Esophagus squamous epithelium (tissue), 5 donors: Measurements from ENCODE around the gene HELQ. TPM values are rescaled to one million over a fixed set of nuclear protein-coding genes. Genes with fewer than 3 reads are reported as not detected.

ENCODE experiments used
- DNase-seq: peaks from one replicate; lab custom pipeline; 2025; lab: John Stamatoyannopoulos, UW
- H3K27ac ChIP-seq, 4 donors: fragments of 200-600 bp; sonication (generic); one replicate each; pipeline ENCODE4 v1.5.1; 2016 to 2019; ENCODE audit warnings: mild to moderate bottlenecking in 1 of 4
- H3K27me3 ChIP-seq, 4 donors: fragments of 200-600 bp; sonication (generic); 1 replicate in 3 of 4; 2 replicates in 1 of 4; pipeline versions ENCODE4 v1.5.1 to v1.6.0; 2017 to 2021; ENCODE audit warnings: antibody characterized with exemption in 1 of 4
- H3K36me3 ChIP-seq, 3 donors: fragments of 200-600 bp; sonication (generic); one replicate each; pipeline ENCODE4 v1.5.1; 2016 to 2019
- H3K4me1 ChIP-seq, 3 donors: fragments of 200-600 bp; sonication (generic); one replicate each; pipeline ENCODE4 v1.5.1; 2017 to 2019
- H3K4me3 ChIP-seq, 4 donors: fragments of 200-600 bp; sonication (generic); 1 replicate in 3 of 4; 2 replicates in 1 of 4; pipeline ENCODE4 v1.5.1; 2016 to 2019; ENCODE audit warnings: mild to moderate bottlenecking in 2 of 4, moderate library complexity in 1 of 4
- H3K9me3 ChIP-seq, 3 donors: fragments of 200-600 bp; sonication (generic); one replicate each; pipeline ENCODE4 v1.5.1; 2016 to 2019
- CTCF ChIP-seq, 6 experiments: fragments of 450-650 bp in 4 of 6; fragments of 200-600 bp in 2 of 6; sonication (generic) in 2 of 6; IDR thresholded peaks; one replicate each; pipeline ENCODE4 v1.5.1; 2016 to 2019; ENCODE audit warnings: antibody characterized with exemption in 6 of 6, mild to moderate bottlenecking in 4 of 6, moderate library complexity in 4 of 6
- POLR2A ChIP-seq, 4 donors: fragments of 450-650 bp; IDR thresholded peaks; one replicate each; pipeline ENCODE4 v1.6.1; 2017; ENCODE audit warnings: antibody characterized with exemption in 4 of 4, mild to moderate bottlenecking in 4 of 4, moderate library complexity in 3 of 4
- WGBS, 2 donors: methylation state at CpG; one replicate each; pipeline ENCODE4 v1.1.5; 2018; 5-methylcytosine and 5-hydroxymethylcytosine counted together
- intact Hi-C: fragments of 100-400 bp; cut with DNase I; formaldehyde crosslinking; loops from one replicate; pipeline ENCODE4 v1.15.0; 2022
- total RNA-seq, 4 donors: library from RNA; depleted of rRNA; stranded (reverse); fragments of >200 nt; gene quantifications; one replicate each; pipeline ENCODE4 v1.1.0, GENCODE V29; 2016
- donor health status: DM: yes; HTN: yes; CAD: no.

Gene HELQ
- total RNA-seq, 4 donors from 2014 or later = 5.0 to 19.8 (median 12.4) TPM

- Histone ChIP-seq H3K9me3 (no peaks in the 10 kb centered on the region), H3K4me3 (no peak overlapping the region), H3K36me3 (no peaks in the 10 kb centered on the region), H3K4me1 (no peaks in the 10 kb centered on the region), H3K27ac (no peak overlapping the region), H3K27me3 (no peaks in the 10 kb centered on the region)
- intact Hi-C loops = no loop called here
- TF ChIP-seq POLR2A (IDR thresholded peaks at IDR 0.05) = no peak
- TF ChIP-seq CTCF (IDR thresholded peaks at IDR 0.05) = no peak
- 91 to 93% methylated on average over 4 to 5 of the region's 5 CpGs for WGBS, 2 donors
- DNase-seq = no peak
Measured at GRCh38 chr4:83371235-83371634, 84.4 kb downstream of the HELQ start.

GRCh38 chr4:83370640-83370906 is 85.0 kb downstream of the HELQ start:
- TF ChIP-seq POLR2A (IDR thresholded peaks at IDR 0.05) = no peak
- TF ChIP-seq CTCF (IDR thresholded peaks at IDR 0.05) = no peak
- intact Hi-C loops = no loop called here
- DNase-seq = no peak
- WGBS, 2 donors = 100% methylated on average over 1 of the region's 1 CpG; no CpG with 5 or more reads in 1 of the 2 donors
- Histone ChIP-seq H3K4me1 (no peaks in the 10 kb centered on the region), H3K36me3 (no peaks in the 10 kb centered on the region), H3K9me3 (no peaks in the 10 kb centered on the region), H3K27me3 (no peaks in the 10 kb centered on the region), H3K27ac (no peak overlapping the region), H3K4me3 (no peak overlapping the region)

GRCh38 chr4:83369831-83370639 is 85.6 kb downstream of the HELQ start:
- intact Hi-C loops = no loop called here

GRCh38 chr4:83364312-83364711 is 91.3 kb downstream of the HELQ start:
- 75 to 94% methylated on average over 3 of the region's 3 CpGs for WGBS, 2 donors
- DNase-seq = no peak
- H3K27me3 ChIP-seq = no peaks in the 10 kb centered on the region
- TF ChIP-seq CTCF (IDR thresholded peaks at IDR 0.05) (no peak), POLR2A (IDR thresholded peaks at IDR 0.05) (no peak)
- intact Hi-C loops = no loop called here
- H3K36me3 ChIP-seq = no peaks in the 10 kb centered on the region
- H3K9me3 ChIP-seq = no peaks in the 10 kb centered on the region
- no peak overlapping the region for H3K4me3 ChIP-seq
- no peaks in the 10 kb centered on the region for H3K4me1 ChIP-seq
- no peak overlapping the region for H3K27ac ChIP-seq

More at GRCh38 chr4:83369831-83370639, 85.6 kb downstream of the HELQ start:
- H3K27ac ChIP-seq = no peak overlapping the region
- H3K9me3 ChIP-seq = no peaks in the 10 kb centered on the region
- no peaks in the 10 kb centered on the region for H3K4me1 ChIP-seq
- H3K4me3 ChIP-seq = no peak overlapping the region
- H3K27me3 ChIP-seq = no peaks in the 10 kb centered on the region
- no peaks in the 10 kb centered on the region for H3K36me3 ChIP-seq
- no peak for TF ChIP-seq CTCF (IDR thresholded peaks at IDR 0.05)
- no peak for TF ChIP-seq POLR2A (IDR thresholded peaks at IDR 0.05)
- WGBS, 2 donors = 56 to 76% methylated on average over 3 to 4 of the region's 4 CpGs
- DNase-seq = no peak

- Histone ChIP-seq H3K4me3 (no peak overlapping the region), H3K4me1 (peaks cover 0 to 7% (median under 1%) of the 10 kb centered on the region in 3 donors), H3K36me3 (no peaks in the 10 kb centered on the region), H3K27ac (no peak overlapping the region), H3K27me3 (no peaks in the 10 kb centered on the region), H3K9me3 (no peaks in the 10 kb centered on the region)
- no peak for DNase-seq
- WGBS, 2 donors = 66 to 81% methylated on average over 9 of the region's 9 CpGs
- peak in 1 of 6 experiments; percentile 48 for TF ChIP-seq CTCF (IDR thresholded peaks at IDR 0.05)
- no peak for TF ChIP-seq POLR2A (IDR thresholded peaks at IDR 0.05)
- intact Hi-C loops = no loop called here
Measured at GRCh38 chr4:83362492-83363329, 92.9 kb downstream of the HELQ start.
